GM20431 (cell line): ENCODE results near the gene TTC28.

Experiments used
- in situ Hi-C: fragments of 300-500 bp; cut with MseI, MboI; formaldehyde crosslinking; loops from one replicate; pipeline ENCODE4 v1.15.0; 2020; ENCODE audit warnings: low sequenced_read_pairs; ENCODE audit not compliant: unreplicated experiment

The TTC28 gene

DNA sequence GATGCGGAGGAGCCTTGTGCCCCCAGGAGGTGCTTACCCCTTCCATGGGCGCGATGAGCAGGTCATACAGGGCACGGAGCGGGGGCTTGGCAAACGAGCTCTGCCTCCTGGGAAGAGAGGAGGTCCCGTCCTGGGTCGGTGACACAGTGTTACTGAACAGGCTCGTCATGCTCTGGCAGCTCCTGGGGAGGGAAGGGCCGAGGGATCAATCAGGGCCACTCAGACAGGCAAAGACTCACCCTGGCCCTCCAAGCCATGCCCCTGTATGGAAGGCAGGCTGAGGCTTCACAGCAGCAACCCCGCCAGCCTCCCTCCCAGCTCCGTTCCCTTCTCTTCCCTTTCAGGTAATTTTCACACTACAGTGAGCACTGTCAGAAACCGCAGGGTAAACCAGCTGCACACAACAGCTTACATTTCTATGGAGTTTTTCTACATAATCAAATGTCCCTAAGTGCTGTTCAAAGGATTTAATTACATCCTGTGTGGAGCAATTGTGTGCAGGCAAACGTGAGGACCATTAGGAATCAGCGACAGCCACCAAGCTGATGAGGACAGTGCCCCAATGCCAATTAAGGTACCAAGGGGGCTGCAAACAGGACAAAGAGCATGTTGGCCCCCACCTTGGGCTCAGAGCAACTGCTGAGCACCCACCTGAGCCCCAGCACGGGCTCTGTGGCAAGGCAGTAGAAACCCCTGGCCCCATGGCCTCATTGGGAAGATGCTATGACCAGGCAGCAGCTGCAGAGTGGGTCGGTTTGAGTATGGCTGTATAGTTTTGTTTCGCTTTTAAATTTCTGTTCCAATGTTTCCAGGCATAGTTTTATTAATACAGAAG lies 665.2 kb downstream of the TTC28 start:
- in situ Hi-C loops, result loop anchor here (10.0 kb wide), 1 partner anchor 130 kb away; no protein-coding TSS in a partner anchor

- in situ Hi-C loops, result loop anchor here (10.0 kb wide), 1 partner anchor 129 kb away; no protein-coding TSS in a partner anchor
Observed at GRCh38 chr22:28013611-28014010, 666.0 kb downstream of the TTC28 start.

DNA sequence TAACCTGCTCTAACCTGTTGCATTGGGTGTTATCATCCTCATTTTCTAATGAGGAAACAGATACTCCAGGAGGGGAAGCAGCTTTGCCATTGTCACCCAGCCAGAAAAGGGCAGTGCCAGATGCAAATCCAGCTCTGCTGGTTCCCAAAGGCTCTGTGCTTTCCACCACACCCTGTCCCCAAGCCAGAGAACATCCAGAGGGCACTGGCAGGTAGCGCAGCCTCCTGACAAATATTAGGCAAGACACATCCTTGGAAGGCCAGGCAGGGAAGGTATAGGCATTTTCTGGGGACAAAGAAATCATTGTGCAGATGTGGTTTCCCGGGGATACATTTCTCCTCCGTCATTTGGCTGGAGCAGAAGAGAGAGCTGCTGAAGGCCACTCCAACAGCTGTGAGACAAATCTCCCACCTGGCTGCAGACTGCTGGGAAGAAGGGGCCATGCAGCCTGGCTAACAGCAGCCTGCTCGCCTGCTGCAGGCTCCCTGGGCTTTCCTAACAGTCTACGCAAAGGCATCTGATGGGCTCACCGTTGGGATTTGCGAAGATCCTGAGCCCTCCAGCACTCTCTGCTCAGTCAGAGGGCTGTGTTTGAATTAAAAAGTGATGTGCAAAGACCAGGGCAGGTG lies 666.7 kb downstream of the TTC28 start:
- in situ Hi-C loops, result loop anchor here (10.0 kb wide), 1 partner anchor 128 kb away; no protein-coding TSS in a partner anchor

- in situ Hi-C loops, result no loop called here
Observed at GRCh38 chr22:28009272-28009827, 670.3 kb downstream of the TTC28 start.

GRCh38 chr22:28008649-28009048 lies 671.0 kb downstream of the TTC28 start:
- in situ Hi-C loops, result no loop called here

DNA sequence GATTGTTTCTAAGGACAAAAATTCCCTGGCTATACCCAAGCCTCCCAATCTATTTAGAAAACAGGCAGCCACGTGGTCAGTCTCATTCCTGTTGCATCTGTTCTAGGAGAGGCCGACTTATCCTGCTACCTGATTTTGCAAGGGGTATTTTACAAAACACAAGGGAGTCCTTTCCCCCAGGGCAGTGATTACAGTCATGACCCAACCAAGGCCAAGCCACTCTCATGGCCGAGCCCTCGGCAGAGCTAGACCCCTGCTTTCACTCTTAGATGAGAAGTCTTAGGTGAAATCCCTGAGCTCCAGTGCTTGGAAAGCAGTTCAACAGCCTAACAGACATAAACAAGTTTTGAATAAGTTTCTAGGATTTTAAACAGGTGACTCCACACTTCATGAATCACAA lies 671.6 kb downstream of the TTC28 start:
- in situ Hi-C loops, result no loop called here

DNA sequence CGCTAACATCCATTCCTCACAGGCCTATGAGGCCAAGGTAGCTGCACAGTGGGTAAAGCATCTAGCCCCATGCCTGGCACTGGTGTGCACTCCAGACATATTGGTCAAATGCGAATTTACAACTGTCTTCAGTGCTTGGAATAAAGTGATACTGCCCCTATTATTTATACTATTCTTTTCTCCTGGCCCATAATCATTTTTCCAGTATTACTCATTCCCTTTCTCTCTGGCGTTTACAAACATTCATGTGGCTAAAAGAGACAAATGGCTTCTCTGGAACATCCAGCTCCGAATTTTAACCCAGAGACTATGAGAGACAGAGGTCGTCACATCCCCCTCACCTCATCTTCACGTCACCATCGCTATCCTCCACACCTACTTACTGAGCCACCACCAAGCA lies 673.4 kb downstream of the TTC28 start:
- in situ Hi-C loops, result no loop called here

GRCh38 chr22:28005513-28005912 lies 674.1 kb downstream of the TTC28 start:
- in situ Hi-C loops, result no loop called here

- in situ Hi-C loops, result no loop called here
Observed at GRCh38 chr22:28004021-28004420, 675.6 kb downstream of the TTC28 start.

GRCh38 chr22:28002863-28003565 lies 676.6 kb downstream of the TTC28 start:
- in situ Hi-C loops, result no loop called here

- in situ Hi-C loops, result no loop called here
Observed at GRCh38 chr22:28002181-28002700, 677.4 kb downstream of the TTC28 start.

DNA sequence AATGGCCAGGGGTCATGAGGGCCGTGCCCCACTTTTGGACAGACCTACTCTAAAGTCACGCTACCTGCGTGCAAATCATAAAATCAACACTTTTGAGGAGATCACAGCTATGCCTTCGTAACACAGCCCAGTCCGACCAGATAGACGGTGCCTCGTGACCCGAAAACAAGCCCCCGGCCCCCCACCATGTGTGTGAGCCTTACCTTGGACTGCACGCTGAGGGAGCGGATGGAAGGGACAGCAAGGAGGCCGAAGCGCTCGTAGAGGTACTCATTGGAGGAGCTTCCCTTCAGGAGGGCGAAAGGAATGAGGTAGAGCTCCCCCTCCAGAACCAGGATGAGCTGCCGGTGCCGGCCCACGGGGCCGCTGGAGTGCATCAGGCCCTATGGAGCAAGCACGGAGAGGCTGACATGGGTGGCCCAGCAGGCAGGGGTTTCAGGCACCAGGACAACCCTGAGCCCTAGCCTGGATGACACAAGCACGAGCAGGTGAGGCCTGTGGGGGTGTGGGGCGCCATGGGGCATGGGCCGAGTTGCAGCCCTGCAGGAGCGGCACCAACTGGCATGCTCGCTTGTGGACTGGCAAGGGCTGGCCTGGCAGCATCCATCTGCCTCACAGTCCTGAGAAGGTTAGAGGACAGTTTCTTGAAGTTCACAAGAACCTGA lies 678.3 kb downstream of the TTC28 start:
- in situ Hi-C loops, result no loop called here

DNA sequence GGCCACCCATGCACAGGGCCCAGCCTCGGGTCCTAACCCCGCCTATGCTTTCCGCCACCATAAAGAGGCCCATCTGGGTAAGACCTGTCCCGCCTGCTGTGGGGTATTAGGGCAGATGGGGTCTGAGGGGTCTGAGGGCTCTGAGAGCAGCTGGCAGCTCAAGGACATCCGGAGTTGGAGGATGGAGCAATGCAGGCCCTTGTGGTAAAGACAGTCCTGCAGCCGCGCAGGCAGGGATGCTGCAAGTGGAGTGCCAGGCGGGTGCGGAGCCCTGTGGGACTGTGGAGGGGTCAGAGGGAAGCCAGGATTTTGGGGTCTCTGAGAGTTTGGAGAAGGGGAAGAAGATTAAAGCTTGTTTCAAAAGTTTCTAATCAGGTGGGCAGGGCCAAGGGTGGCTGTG lies 679.3 kb downstream of the TTC28 start:
- in situ Hi-C loops, result no loop called here

- in situ Hi-C loops, result no loop called here
Observed at GRCh38 chr22:27999876-28000275, 679.8 kb downstream of the TTC28 start.

DNA sequence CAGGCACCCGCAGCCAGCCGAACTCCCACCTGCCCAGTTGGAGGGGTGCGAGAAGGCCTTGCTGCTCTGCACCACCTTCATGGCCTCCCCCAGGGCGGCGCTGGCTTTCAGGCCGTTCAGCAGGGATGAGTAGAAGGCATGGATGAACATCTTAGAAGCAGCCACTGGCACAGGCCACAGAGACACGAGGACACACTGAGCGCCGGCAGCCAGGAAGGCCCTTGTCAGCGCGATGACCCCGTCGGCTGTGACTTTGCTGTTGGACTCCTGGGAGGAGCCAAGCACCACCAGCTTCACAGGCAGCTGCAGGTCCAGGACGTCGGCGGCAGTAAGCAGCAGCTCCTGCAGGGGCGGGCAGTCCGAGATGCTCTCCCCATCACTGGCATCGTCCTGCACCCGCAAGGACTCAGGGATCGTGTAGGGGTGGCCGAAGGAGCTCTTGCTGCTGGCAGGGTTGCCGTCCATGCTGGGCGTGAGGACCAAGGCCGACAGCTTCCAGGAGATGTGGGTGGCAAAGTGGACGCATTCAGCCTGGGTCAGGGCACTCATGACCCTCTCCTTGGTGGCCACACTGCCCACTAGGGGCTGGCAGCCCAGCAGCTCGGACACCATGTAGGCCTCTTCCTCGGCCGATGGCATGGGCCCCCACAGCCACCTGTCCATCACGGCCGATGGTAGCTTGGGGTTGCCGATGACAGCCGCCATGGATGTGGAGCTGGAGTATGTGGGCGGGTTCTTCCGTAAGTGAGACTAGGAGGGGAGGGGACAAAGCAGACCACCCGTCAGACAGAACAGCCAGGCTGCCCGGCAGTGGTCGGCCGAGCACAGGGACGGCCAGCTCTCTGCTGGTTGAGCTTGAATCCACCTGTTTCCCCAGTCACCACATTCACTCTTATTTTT lies 680.9 kb downstream of the TTC28 start:
- in situ Hi-C loops, result no loop called here

GRCh38 chr22:27997538-27997937 lies 682.1 kb downstream of the TTC28 start:
- in situ Hi-C loops, result no loop called here

DNA sequence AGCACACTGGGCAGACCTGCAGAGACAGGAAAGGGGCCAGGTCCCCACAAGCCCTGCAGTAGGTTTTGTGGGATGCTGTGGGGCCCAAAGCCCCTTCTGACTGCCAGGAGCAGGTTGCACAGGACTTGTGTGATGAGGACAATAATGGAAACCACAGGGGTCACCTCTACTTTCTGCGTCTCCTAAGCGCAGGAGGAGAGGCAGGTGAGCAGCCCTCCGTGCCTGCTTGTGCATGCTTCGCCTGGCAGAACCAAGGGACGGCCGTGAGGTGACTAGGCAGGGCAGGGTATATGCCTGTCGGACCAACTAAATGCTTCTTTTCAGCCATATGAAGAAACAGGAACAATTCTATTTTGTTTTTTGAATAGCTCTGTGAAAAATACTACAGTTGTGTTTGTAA lies 682.7 kb downstream of the TTC28 start:
- in situ Hi-C loops, result no loop called here

GRCh38 chr22:27996529-27996925 lies 683.1 kb downstream of the TTC28 start:
- in situ Hi-C loops, result no loop called here
